SU-DHL-6 (cell line): ENCODE measurements around the gene ZFAND3.

Experiments used
- H2AFZ ChIP-seq: fragments of 200-600 bp; sonication (generic); 2 replicates; pipeline ENCODE4 v1.6.1; 2014; ENCODE audit warnings: low read depth, mild to moderate bottlenecking, moderate library complexity, mixed read lengths, antibody characterized with exemption, low read length; ENCODE audit not compliant: severe bottlenecking
- H3F3A ChIP-seq: fragments of 200-600 bp; shearing (Covaris generic); 2 replicates; pipeline ENCODE4 v1.6.0; 2016; ENCODE audit warnings: antibody characterized with exemption, mild to moderate bottlenecking; ENCODE audit not compliant: insufficient read depth
- H3K27ac ChIP-seq: fragments of 200-600 bp; sonication (generic); 2 replicates; pipeline ENCODE4 v1.5.1; 2016; ENCODE audit warnings: low read depth, mild to moderate bottlenecking, low read length, moderate library complexity, mixed read lengths
- H3K27me3 ChIP-seq: fragments of 200-600 bp; sonication (generic), shearing (Covaris generic); 2 replicates; pipeline ENCODE4 v1.6.0; 2014; ENCODE audit warnings: mild to moderate bottlenecking, low read length
- H3K36me3 ChIP-seq: fragments of 200-600 bp; sonication (generic); 2 replicates; pipeline ENCODE4 v1.6.1; 2014; ENCODE audit warnings: mild to moderate bottlenecking, low read length, mixed read lengths
- H3K4me2 ChIP-seq: fragments of 300-600, 200-600 bp; shearing (Covaris generic), sonication (generic); 2 replicates; pipeline ENCODE4 v1.6.0; 2014; ENCODE audit warnings: low read length, low read depth, mild to moderate bottlenecking; ENCODE audit not compliant: poor library complexity, severe bottlenecking
- H3K4me3 ChIP-seq: fragments of 200-600 bp; sonication (generic); 2 replicates; pipeline ENCODE4 v1.5.1; 2014; ENCODE audit warnings: antibody characterized with exemption, low read length, mild to moderate bottlenecking, mixed read lengths; ENCODE audit not compliant: insufficient read depth, poor library complexity, severe bottlenecking
- H3K79me2 ChIP-seq: fragments of 200-600 bp; sonication (generic); 2 replicates; pipeline ENCODE4 v1.6.1; 2014; ENCODE audit warnings: mild to moderate bottlenecking, low read length, moderate library complexity; ENCODE audit not compliant: insufficient read depth
- H3K9ac ChIP-seq: fragments of 200-600 bp; sonication (generic); 2 replicates; pipeline ENCODE4 v1.7.0; 2014; ENCODE audit warnings: mild to moderate bottlenecking, low read length
- H3K9me2 ChIP-seq: fragments of 200-600 bp; sonication (generic); replicated peaks from 2 replicates; pipeline ENCODE4 v1.6.1; 2014; ENCODE audit warnings: low read length; ENCODE audit not compliant: insufficient read depth
- H3K9me3 ChIP-seq: fragments of 200-600 bp; sonication (generic); 2 replicates; pipeline ENCODE4 v1.6.1; 2014; ENCODE audit warnings: low read length, mixed read lengths; ENCODE audit not compliant: insufficient read depth
- H4K20me1 ChIP-seq: fragments of 200-600 bp; sonication (generic); 2 replicates; pipeline ENCODE4 v1.6.1; 2014; ENCODE audit warnings: low read depth, mild to moderate bottlenecking, antibody characterized with exemption, low read length, moderate library complexity, mixed read lengths
- CTCF ChIP-seq: fragments of 200-600 bp; sonication (generic); IDR thresholded peaks from one replicate; pipeline ENCODE4 v1.5.1; 2017; ENCODE audit warnings: antibody characterized with exemption, mild to moderate bottlenecking, low read length, moderate library complexity; ENCODE audit not compliant: insufficient read depth, poor library complexity, severe bottlenecking
- EZH2phosphoT487 ChIP-seq: fragments of 200-600 bp; sonication (generic), shearing (Covaris generic); conservative IDR thresholded peaks from 2 replicates; pipeline ENCODE4 v1.6.1; 2018; ENCODE audit warnings: mild to moderate bottlenecking, antibody characterized with exemption, low read length, moderate library complexity, mixed read lengths

Gene ZFAND3

GRCh38 chr6:38195113-38195635 is 375.6 kb downstream of the ZFAND3 start:
- no peaks in the 10 kb centered on the region for H3K36me3 ChIP-seq
- no peak overlapping the region for H3K9ac ChIP-seq
- no peaks in the 10 kb centered on the region for H3K9me3 ChIP-seq
- no peaks in the 10 kb centered on the region for H3F3A ChIP-seq
- H3K79me2 ChIP-seq = no peaks in the 10 kb centered on the region
- no peak for TF ChIP-seq EZH2phosphoT487
- TF ChIP-seq CTCF = no peak
- H3K4me3 ChIP-seq = no peak overlapping the region
- H3K27me3 ChIP-seq = no peaks in the 10 kb centered on the region
- no peak overlapping the region for H3K4me2 ChIP-seq
- H4K20me1 ChIP-seq = no peaks in the 10 kb centered on the region
- no peak overlapping the region for H3K27ac ChIP-seq
- H3K9me2 ChIP-seq = no peaks in the 10 kb centered on the region
- no peak overlapping the region for H2AFZ ChIP-seq

- Histone ChIP-seq H3K4me2 (no peak overlapping the region), H3K9me3 (no peaks in the 10 kb centered on the region)
- no peak for TF ChIP-seq CTCF
- TF ChIP-seq EZH2phosphoT487 = no peak
Observed at GRCh38 chr6:38198219-38198618, 378.7 kb downstream of the ZFAND3 start.

More at GRCh38 chr6:38198219-38198618, 378.7 kb downstream of the ZFAND3 start:
- Histone ChIP-seq H3K9ac (no peak overlapping the region), H3F3A (no peaks in the 10 kb centered on the region), H3K27me3 (no peaks in the 10 kb centered on the region), H3K4me3 (no peak overlapping the region), H3K36me3 (no peaks in the 10 kb centered on the region), H2AFZ (no peak overlapping the region), H4K20me1 (no peaks in the 10 kb centered on the region), H3K9me2 (no peaks in the 10 kb centered on the region), H3K79me2 (no peaks in the 10 kb centered on the region), H3K27ac (no peak overlapping the region)
